Endothelial cell of umbilical vein (primary cell): ENCODE results near the gene GPD1L.
"Not testable (repeated sequence)": the region's sequence is repeated elsewhere in the genome, so short reads cannot be mapped to it uniquely, and the experiment has no call there.

Experiments used
- EZH2 ChIP-seq: IDR thresholded peaks from 2 replicates; pipeline ENCODE4 v1.6.1; 2012; ENCODE audit warnings: borderline replicate concordance, low read depth, mild to moderate bottlenecking, moderate library complexity, low read length, inconsistent platforms; ENCODE audit not compliant: severe bottlenecking
- MYC ChIP-seq: IDR thresholded peaks from one replicate; pipeline ENCODE4 v1.6.1; 2011; ENCODE audit warnings: mild to moderate bottlenecking, low read depth, low read length
- POLR2A ChIP-seq: IDR thresholded peaks from 2 replicates; pipeline ENCODE4 v1.6.1; 2012; ENCODE audit warnings: low read depth, mild to moderate bottlenecking, control low read depth, low read length
- TF ChIP-seq, protein P1 (sequence below), 2 donors: IDR thresholded peaks; 1 replicate in 1 of 2; 2 replicates in 1 of 2; pipeline ENCODE4 v1.5.1; 2011; ENCODE audit warnings: low read length in 2 of 2, mild to moderate bottlenecking in 2 of 2, moderate library complexity in 2 of 2, control low read depth in 1 of 2, inconsistent platforms in 1 of 2, low read depth in 1 of 2; ENCODE audit not compliant: insufficient read depth in 1 of 2; ENCODE audit errors: extremely low read depth in 1 of 2

DNA sequence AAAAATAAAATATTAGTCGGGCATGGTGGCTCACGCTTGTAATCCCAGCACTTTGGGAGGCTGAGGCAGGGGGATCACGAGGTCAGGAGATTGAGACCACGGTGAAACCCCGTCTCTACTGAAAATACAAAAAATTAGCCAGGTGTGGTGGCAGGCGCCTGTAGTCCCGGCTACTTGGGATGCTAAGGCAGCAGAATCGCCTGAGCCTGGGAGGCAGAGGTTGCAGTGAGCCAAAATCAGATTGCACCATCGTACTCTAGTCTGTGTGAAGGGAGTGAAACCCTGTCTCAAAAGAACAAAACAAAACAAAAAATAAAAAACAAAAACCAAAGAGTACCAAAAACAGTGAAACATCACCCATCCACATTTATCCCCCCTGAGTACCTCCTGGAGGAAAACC is 1.8 kb downstream of the GPD1L start:
- TF ChIP-seq, protein P1, sequence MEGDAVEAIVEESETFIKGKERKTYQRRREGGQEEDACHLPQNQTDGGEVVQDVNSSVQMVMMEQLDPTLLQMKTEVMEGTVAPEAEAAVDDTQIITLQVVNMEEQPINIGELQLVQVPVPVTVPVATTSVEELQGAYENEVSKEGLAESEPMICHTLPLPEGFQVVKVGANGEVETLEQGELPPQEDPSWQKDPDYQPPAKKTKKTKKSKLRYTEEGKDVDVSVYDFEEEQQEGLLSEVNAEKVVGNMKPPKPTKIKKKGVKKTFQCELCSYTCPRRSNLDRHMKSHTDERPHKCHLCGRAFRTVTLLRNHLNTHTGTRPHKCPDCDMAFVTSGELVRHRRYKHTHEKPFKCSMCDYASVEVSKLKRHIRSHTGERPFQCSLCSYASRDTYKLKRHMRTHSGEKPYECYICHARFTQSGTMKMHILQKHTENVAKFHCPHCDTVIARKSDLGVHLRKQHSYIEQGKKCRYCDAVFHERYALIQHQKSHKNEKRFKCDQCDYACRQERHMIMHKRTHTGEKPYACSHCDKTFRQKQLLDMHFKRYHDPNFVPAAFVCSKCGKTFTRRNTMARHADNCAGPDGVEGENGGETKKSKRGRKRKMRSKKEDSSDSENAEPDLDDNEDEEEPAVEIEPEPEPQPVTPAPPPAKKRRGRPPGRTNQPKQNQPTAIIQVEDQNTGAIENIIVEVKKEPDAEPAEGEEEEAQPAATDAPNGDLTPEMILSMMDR (IDR thresholded peaks at IDR 0.05; ENCODE audit: extremely low read depth in 1 of 2, insufficient read depth in 1 of 2, low read depth in 1 of 2, low read length in 2 of 2) = not testable (repeated sequence)
- TF ChIP-seq MYC, POLR2A, EZH2: not testable (repeated sequence)
